HepG2 (cell line): Measurements from ENCODE around the gene RGS10. TPM values are rescaled to one million over a fixed set of nuclear protein-coding genes. Genes with fewer than 3 reads are reported as not detected.

Experiments used
- ATAC-seq: fragments of 200-7000 bp; cut with Tn5 transposase; 3 replicates; pipeline ENCODE4 v1.9.1; 2020; ENCODE audit warnings: mild to moderate bottlenecking, moderate library complexity
- BruUV-seq: library from RNA; stranded (reverse); fragments of 400-500 nt; replicated peaks from 2 replicates; lab custom pipeline; 2021; lab: Mats Ljungman, UMichigan
- CTCF ChIA-PET: fragments of 300-600 bp; formaldehyde crosslinking; extraction: SDS; loops from one replicate; lab custom pipeline; 2021; ENCODE audit warnings: low total read pairs, inconsistent platforms, low intra/inter-chr PET ratio; lab: Yijun Ruan, JAX
- POLR2A ChIA-PET: fragments of 350-600 bp; sonication (Branson Sonifier 250); formaldehyde crosslinking; loops from one replicate; lab custom pipeline; 2020; ENCODE audit warnings: antibody characterized with exemption, inconsistent platforms; lab: Yijun Ruan, JAX
- DNase-seq: peaks from one replicate; pipeline ENCODE4 v3.0.0-alpha.2; 2015; ENCODE audit warnings: low spot score
- FAIRE-seq: peaks from 3 replicates; lab custom pipeline; 2011; peaks lifted over from hg19 to GRCh38; lab: Jason Lieb, UNC
- H2AFZ ChIP-seq: one replicate; pipeline ENCODE4 v1.6.1; 2011; ENCODE audit warnings: low read length, inconsistent platforms
- H3K27ac ChIP-seq: fragments of 300-600 bp; 3 replicates; pipeline ENCODE4 v1.8.0; 2011; ENCODE audit warnings: mixed run types, mild to moderate bottlenecking, mixed read lengths, low read length, inconsistent platforms; ENCODE audit not compliant: insufficient read depth; ENCODE audit errors: extremely low read length
- H3K27me3 ChIP-seq, 2 experiments: fragments of 200-600 bp in 1 of 2; 2 replicates in 1 of 2; 3 replicates in 1 of 2; pipeline versions ENCODE4 v1.6.0 to v1.8.0; 2011; ENCODE audit warnings: low read length in 2 of 2, mild to moderate bottlenecking in 2 of 2, moderate library complexity in 2 of 2, inconsistent platforms in 1 of 2; ENCODE audit not compliant: insufficient read depth in 2 of 2, control insufficient read depth in 1 of 2
- H3K36me3 ChIP-seq, 2 experiments: fragments of 200-600 bp in 1 of 2; replicated peaks in 1 of 2; 2 replicates in 1 of 2; 3 replicates in 1 of 2; pipeline versions ENCODE4 v1.5.1 to v1.8.0; 2011; ENCODE audit warnings: low read length in 2 of 2, inconsistent platforms in 1 of 2; ENCODE audit not compliant: insufficient read depth in 2 of 2, control insufficient read depth in 1 of 2
- H3K4me1 ChIP-seq: 2 replicates; pipeline ENCODE4 v1.5.1; 2012; ENCODE audit warnings: low read length, inconsistent platforms; ENCODE audit not compliant: insufficient read depth
- H3K4me2 ChIP-seq: 2 replicates; pipeline ENCODE4 v1.6.0; 2011; ENCODE audit warnings: low read depth, low read length, inconsistent platforms
- H3K4me3 ChIP-seq, 3 experiments: fragments of 200-600 bp in 1 of 3; sonication (generic), shearing (Covaris generic) in 1 of 3; replicated peaks in 1 of 3; 2 replicates each; pipeline ENCODE4 v1.5.1; 2011 to 2016; ENCODE audit warnings: low read length in 3 of 3, inconsistent platforms in 2 of 3, low read depth in 2 of 3, mild to moderate bottlenecking in 2 of 3, control low read depth in 1 of 3, mixed read lengths in 1 of 3; ENCODE audit not compliant: insufficient read depth in 1 of 3
- H3K79me2 ChIP-seq: one replicate; pipeline ENCODE4 v1.6.1; 2011; ENCODE audit warnings: low read length, inconsistent platforms; ENCODE audit not compliant: insufficient read depth
- H3K9ac ChIP-seq: 2 replicates; pipeline ENCODE4 v1.6.0; 2011; ENCODE audit warnings: mild to moderate bottlenecking, low read depth, low read length, inconsistent platforms; ENCODE audit not compliant: insufficient read depth
- H3K9me3 ChIP-seq: 2 replicates; pipeline ENCODE4 v1.5.1; 2012; ENCODE audit warnings: mild to moderate bottlenecking, low read length
- H4K20me1 ChIP-seq: 2 replicates; pipeline ENCODE4 v1.6.0; 2011; ENCODE audit warnings: inconsistent platforms, mild to moderate bottlenecking, low read length, moderate library complexity; ENCODE audit not compliant: insufficient read depth
- AGO2 ChIP-seq: fragments of 200-400 bp; formaldehyde crosslinking; optimal IDR thresholded peaks from 2 replicates; pipeline ENCODE3; 2017; ENCODE audit warnings: mild to moderate bottlenecking, low read depth, low read length, moderate library complexity
- ATF7-NPFF ChIP-seq: sonication (generic); formaldehyde crosslinking; IDR thresholded peaks from 2 replicates; pipeline ENCODE4 v1.8.1; 2023; ENCODE audit warnings: mild to moderate bottlenecking, low read depth, missing genetic modification reagents, moderate library complexity
- CCDC6 ChIP-seq: sonication (generic); formaldehyde crosslinking; IDR thresholded peaks from 2 replicates; pipeline ENCODE4 v1.8.1; 2022; ENCODE audit warnings: mild to moderate bottlenecking, missing genetic modification reagents, moderate library complexity
- ETV6 ChIP-seq: sonication (generic); formaldehyde crosslinking; conservative IDR thresholded peaks from 2 replicates; pipeline ENCODE4 v1.4.0; 2020; ENCODE audit warnings: missing genetic modification reagents
- KDM5A ChIP-seq: fragments of 200-600 bp; sonication (generic); IDR thresholded peaks from 2 replicates; pipeline ENCODE4 v1.7.0; 2018; ENCODE audit warnings: antibody characterized with exemption, mild to moderate bottlenecking, low read length, borderline replicate concordance
- PHF20 ChIP-seq: sonication (generic); formaldehyde crosslinking; IDR thresholded peaks from 2 replicates; pipeline ENCODE4 v1.5.0; 2020; ENCODE audit warnings: mild to moderate bottlenecking, missing genetic modification reagents
- SIN3A ChIP-seq: IDR thresholded peaks from 2 replicates; pipeline ENCODE4 v1.6.1; 2011; ENCODE audit warnings: low read depth, mild to moderate bottlenecking, control low read depth, low read length, borderline replicate concordance
- SMC3 ChIP-seq: IDR thresholded peaks from 2 replicates; pipeline ENCODE4 v1.6.1; 2011; ENCODE audit warnings: low read length, improper control_type of control experiment
- ZFY ChIP-seq: sonication (generic); formaldehyde crosslinking; IDR thresholded peaks from 2 replicates; pipeline ENCODE4 v1.4.0; 2020; ENCODE audit warnings: missing genetic modification reagents
- ZNF17 ChIP-seq: sonication (generic); formaldehyde crosslinking; IDR thresholded peaks from 2 replicates; pipeline ENCODE4 v1.5.0; 2020; ENCODE audit warnings: mild to moderate bottlenecking, missing genetic modification reagents
- ZNF274 ChIP-seq: sonication (generic); formaldehyde crosslinking; IDR thresholded peaks from 2 replicates; pipeline ENCODE4 v1.5.1; 2020; ENCODE audit warnings: mild to moderate bottlenecking, missing genetic modification reagents
- ZNF562 ChIP-seq: sonication (generic); formaldehyde crosslinking; IDR thresholded peaks from 2 replicates; pipeline ENCODE4 v1.8.0; 2022; ENCODE audit warnings: missing genetic modification reagents, borderline replicate concordance
- ZNF761 ChIP-seq: sonication (generic); formaldehyde crosslinking; conservative IDR thresholded peaks from 2 replicates; pipeline ENCODE4 v1.4.0; 2020; ENCODE audit warnings: mild to moderate bottlenecking, missing genetic modification reagents
- WGBS: methylation state at CpG from one replicate; pipeline ENCODE4 v1.1.6; 2017; ENCODE audit warnings: low lambda C conversion rate; 5-methylcytosine and 5-hydroxymethylcytosine counted together
- in situ Hi-C: cut with HindIII; loops from 2 replicates; pipeline ENCODE4 v1.10.0; 2017; ENCODE audit warnings: low pct_unique_long_range_greater_than_20kb; ENCODE audit not compliant: extremely low pct_ligation_motif_present
- intact Hi-C: fragments of 100-400 bp; cut with micrococcal nuclease; formaldehyde crosslinking; loops from one replicate; pipeline ENCODE4 v1.10.0; 2022; ENCODE audit not compliant: unreplicated experiment
- polyA plus RNA-seq, 8 experiments: library from polyadenylated mRNA; depleted of rRNA in 3 of 8; stranded (reverse) in 7 of 8; unstranded in 1 of 8; fragments of >200 nt; fragmentation: Illumina TruSeq in 4 of 8; extraction: Trizol in 4 of 8; gene quantifications; 2 replicates each; pipeline versions ENCODE4 v1.2.1 to v1.2.3, GENCODE V29; 2011 to 2016; ENCODE audit warnings: low read depth in 4 of 8, missing spikeins in 1 of 8, mixed read lengths in 1 of 8; ENCODE audit not compliant: insufficient read depth in 1 of 8
- total RNA-seq, 5 experiments: library from RNA; depleted of rRNA; stranded (reverse); fragments of >200 nt; fragmentation: Illumina TruSeq; extraction: Trizol; gene quantifications; 2 replicates each; pipeline ENCODE4 v1.2.3, GENCODE V29; 2016; ENCODE audit warnings: low read depth in 1 of 5
- TF ChIP-seq, protein P1 (sequence below): sonication (generic); formaldehyde crosslinking; IDR thresholded peaks from 2 replicates; pipeline ENCODE4 v1.4.0; 2020; ENCODE audit warnings: missing genetic modification reagents, low read depth, mild to moderate bottlenecking, borderline replicate concordance
- TF ChIP-seq, protein P2 (sequence below): sonication (generic); formaldehyde crosslinking; IDR thresholded peaks from 2 replicates; pipeline ENCODE4 v1.8.1; 2023; ENCODE audit warnings: mild to moderate bottlenecking, missing genetic modification reagents
- TF ChIP-seq, protein P3 (sequence below): sonication (generic); formaldehyde crosslinking; IDR thresholded peaks from 2 replicates; pipeline ENCODE4 v1.5.1; 2020; ENCODE audit warnings: mild to moderate bottlenecking, missing genetic modification reagents, moderate library complexity

RGS10 gene
- total and polyA plus RNA-seq, 2 of the 13 experiments (the other 11 are each of a cell fraction or from before 2014, with no cell fraction given), result 1.7 to 5.1 TPM

DNA sequence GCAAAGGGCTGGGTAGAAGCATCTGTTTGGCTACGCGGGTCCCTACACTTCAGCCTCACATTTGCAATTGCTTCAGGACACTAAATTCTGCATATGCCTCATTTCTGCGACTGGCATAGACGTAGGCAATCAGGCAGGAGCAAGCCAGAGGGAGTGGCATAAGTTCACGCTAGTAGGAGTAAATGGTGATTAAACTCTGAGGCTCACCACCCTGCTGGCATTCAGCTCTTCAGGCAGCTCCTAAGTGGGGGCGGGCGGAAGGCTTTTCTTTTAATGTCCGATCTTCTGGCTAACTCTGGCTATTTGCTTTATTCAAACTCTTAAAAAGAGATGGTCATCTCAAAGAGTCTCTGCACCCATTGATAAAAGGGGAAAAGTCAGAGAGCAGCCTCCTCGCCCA lies 45.3 kb downstream of the RGS10 start:
- no peak overlapping the region for H3K4me3 ChIP-seq
- ChIA-PET CTCF (no interaction called here), POLR2A (no interaction called here)
- H3K79me2 ChIP-seq, result no peaks in the 10 kb centered on the region
- H2AFZ ChIP-seq, result no peak overlapping the region
- H3K9ac ChIP-seq, result no peak overlapping the region
- H3K27me3 ChIP-seq, result no peaks in the 10 kb centered on the region; a peak in 1 of 5 replicates
- TF ChIP-seq CCDC6 (CRISPR knock-in tag), result no peak
- TF ChIP-seq ATF7-NPFF (CRISPR knock-in tag), result no peak
- no peak for TF ChIP-seq ETV6 (CRISPR knock-in tag)
- TF ChIP-seq, protein P1, sequence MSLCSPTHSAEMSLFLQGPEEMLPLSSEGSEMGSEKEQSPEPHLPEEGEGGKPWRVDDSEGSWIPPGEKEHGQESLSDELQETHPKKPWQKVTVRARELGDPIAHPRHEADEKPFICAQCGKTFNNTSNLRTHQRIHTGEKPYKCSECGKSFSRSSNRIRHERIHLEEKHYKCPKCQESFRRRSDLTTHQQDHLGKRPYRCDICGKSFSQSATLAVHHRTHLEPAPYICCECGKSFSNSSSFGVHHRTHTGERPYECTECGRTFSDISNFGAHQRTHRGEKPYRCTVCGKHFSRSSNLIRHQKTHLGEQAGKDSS, result no peak
- no peak for TF ChIP-seq PHF20 (CRISPR knock-in tag)
- TF ChIP-seq, protein P2, sequence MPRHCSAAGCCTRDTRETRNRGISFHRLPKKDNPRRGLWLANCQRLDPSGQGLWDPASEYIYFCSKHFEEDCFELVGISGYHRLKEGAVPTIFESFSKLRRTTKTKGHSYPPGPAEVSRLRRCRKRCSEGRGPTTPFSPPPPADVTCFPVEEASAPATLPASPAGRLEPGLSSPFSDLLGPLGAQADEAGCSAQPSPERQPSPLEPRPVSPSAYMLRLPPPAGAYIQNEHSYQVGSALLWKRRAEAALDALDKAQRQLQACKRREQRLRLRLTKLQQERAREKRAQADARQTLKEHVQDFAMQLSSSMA, result no peak
- no peak for TF ChIP-seq SIN3A
- TF ChIP-seq AGO2, result no peak
- no peak for TF ChIP-seq SMC3
- no peak for TF ChIP-seq ZNF761 (CRISPR knock-in tag)
- TF ChIP-seq KDM5A, result no peak
- TF ChIP-seq ZNF17 (CRISPR knock-in tag), result no peak
- TF ChIP-seq ZFY (CRISPR knock-in tag), result no peak
- TF ChIP-seq ZNF274 (CRISPR knock-in tag), result no peak
- TF ChIP-seq, protein P3, sequence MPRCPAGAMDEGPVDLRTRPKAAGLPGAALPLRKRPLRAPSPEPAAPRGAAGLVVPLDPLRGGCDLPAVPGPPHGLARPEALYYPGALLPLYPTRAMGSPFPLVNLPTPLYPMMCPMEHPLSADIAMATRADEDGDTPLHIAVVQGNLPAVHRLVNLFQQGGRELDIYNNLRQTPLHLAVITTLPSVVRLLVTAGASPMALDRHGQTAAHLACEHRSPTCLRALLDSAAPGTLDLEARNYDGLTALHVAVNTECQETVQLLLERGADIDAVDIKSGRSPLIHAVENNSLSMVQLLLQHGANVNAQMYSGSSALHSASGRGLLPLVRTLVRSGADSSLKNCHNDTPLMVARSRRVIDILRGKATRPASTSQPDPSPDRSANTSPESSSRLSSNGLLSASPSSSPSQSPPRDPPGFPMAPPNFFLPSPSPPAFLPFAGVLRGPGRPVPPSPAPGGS (CRISPR knock-in tag), result no peak
- no peak for TF ChIP-seq ZNF562 (CRISPR knock-in tag)
- intact Hi-C loops, result loop anchor here (5.0 kb wide), 1 partner anchor 45 kb away; the partner anchor contains the start of gene RGS10
- ATAC-seq (no peak), FAIRE-seq (no peak), DNase-seq (no peak)
- BruUV-seq, result no TSS peak
- peaks cover 78% of the 10 kb centered on the region for H3K4me1 ChIP-seq
- 90% methylated on average over 9 of the region's 9 CpGs for whole genome bisulfite sequencing
- H3K27ac ChIP-seq, result no peak overlapping the region
- no peaks in the 10 kb centered on the region for H4K20me1 ChIP-seq
- H3K9me3 ChIP-seq, result no peaks in the 10 kb centered on the region
- H3K4me2 ChIP-seq, result no peak overlapping the region
- in situ Hi-C loops, result no loop called here
- no peaks in the 10 kb centered on the region for H3K36me3 ChIP-seq
